ENCODE results near the gene KIF5A. TPM values are rescaled to one million over a fixed set of nuclear protein-coding genes. Genes with fewer than 3 reads are reported as not detected.

Gene KIF5A
- total and polyA plus RNA-seq, 2 of the 13 experiments (the other 11 are each of a cell fraction or from before 2014, with no cell fraction given) = 1.6 to 11.9 TPM

DNA sequence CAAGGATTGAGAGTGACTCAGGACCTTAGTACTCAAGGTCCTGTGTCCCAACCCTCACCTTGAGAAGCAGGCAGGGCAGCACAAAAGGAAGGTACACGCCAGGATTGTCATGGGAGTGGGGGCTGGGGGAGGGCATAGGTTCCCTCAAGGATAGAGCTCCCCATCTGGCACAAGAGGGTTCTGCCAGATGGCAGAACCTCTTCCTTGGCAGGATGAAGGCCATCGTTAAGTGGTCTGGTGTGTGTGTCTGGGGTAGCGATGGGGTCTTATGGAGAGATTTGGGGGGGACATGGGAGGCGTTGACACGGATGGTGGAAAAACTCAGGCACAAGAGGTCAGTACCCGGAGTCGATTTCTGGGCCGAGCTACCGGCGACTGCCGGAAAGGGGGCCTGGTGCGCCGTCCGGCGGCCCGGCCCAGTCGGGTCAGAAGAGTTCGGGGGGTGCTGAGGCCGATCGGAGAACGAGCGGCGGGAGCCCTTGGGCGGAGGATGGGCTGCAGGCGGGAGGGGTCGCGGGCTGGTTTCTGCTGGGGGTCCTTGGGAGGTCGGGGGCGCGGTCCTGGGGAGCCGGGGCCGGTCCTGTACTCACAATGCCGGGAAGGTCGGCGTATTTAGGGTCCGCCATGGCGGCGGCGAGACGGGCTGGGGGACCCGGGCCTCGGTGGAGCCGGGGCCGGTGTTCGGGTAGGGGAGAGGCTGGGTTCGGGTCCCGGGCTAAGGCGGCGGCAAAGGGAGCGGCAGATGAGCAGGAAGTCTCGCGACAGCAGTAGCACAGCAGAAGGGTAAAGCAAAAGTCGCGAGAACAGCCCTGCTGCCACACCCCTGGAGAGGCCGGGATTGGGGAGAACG lies 3.2 kb upstream of the KIF5A start, which contains the start of gene DCTN2 (continued):
- TF ChIP-seq, protein P1, sequence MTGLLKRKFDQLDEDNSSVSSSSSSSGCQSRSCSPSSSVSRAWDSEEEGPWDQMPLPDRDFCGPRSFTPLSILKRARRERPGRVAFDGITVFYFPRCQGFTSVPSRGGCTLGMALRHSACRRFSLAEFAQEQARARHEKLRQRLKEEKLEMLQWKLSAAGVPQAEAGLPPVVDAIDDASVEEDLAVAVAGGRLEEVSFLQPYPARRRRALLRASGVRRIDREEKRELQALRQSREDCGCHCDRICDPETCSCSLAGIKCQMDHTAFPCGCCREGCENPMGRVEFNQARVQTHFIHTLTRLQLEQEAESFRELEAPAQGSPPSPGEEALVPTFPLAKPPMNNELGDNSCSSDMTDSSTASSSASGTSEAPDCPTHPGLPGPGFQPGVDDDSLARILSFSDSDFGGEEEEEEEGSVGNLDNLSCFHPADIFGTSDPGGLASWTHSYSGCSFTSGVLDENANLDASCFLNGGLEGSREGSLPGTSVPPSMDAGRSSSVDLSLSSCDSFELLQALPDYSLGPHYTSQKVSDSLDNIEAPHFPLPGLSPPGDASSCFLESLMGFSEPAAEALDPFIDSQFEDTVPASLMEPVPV (CRISPR knock-in tag; IDR thresholded peaks at IDR 0.05) = no peak
- TF ChIP-seq ETS1 (CRISPR knock-in tag; IDR thresholded peaks at IDR 0.05) (no peak), ZNF724P (CRISPR knock-in tag; IDR thresholded peaks at IDR 0.05; ENCODE audit: borderline replicate concordance) (no peak), ZBTB42 (CRISPR knock-in tag; IDR thresholded peaks at IDR 0.05) (no peak), REPIN1 (CRISPR knock-in tag; IDR thresholded peaks at IDR 0.05; ENCODE audit: borderline replicate concordance, low read depth) (peak; percentile 44; the same call in 1 of the 2 replicates), BATF2 (CRISPR knock-in tag; IDR thresholded peaks at IDR 0.05) (no peak), ZNF550 (CRISPR knock-in tag; IDR thresholded peaks at IDR 0.05; ENCODE audit: borderline replicate concordance) (no peak), TFDP1 (CRISPR knock-in tag; IDR thresholded peaks at IDR 0.05; ENCODE audit: borderline replicate concordance) (peak; percentile 37; the same call in 1 of the 2 replicates), PITX1 (CRISPR knock-in tag; IDR thresholded peaks at IDR 0.05) (no peak), ZNF333 (CRISPR knock-in tag; IDR thresholded peaks at IDR 0.05; ENCODE audit: borderline replicate concordance) (no peak), KAT8 (CRISPR knock-in tag; IDR thresholded peaks at IDR 0.05) (peak; percentile 66), SOX5 (CRISPR knock-in tag; IDR thresholded peaks at IDR 0.05; ENCODE audit: borderline replicate concordance) (no peak), PAX8 (CRISPR knock-in tag; IDR thresholded peaks at IDR 0.05; ENCODE audit: borderline replicate concordance) (0 out of 2 replicates have a peak, but pooled peaks have one; percentile 69), PRMT3 (CRISPR knock-in tag; IDR thresholded peaks at IDR 0.05; ENCODE audit: borderline replicate concordance, low read depth) (no peak)
- TF ChIP-seq, protein P2, sequence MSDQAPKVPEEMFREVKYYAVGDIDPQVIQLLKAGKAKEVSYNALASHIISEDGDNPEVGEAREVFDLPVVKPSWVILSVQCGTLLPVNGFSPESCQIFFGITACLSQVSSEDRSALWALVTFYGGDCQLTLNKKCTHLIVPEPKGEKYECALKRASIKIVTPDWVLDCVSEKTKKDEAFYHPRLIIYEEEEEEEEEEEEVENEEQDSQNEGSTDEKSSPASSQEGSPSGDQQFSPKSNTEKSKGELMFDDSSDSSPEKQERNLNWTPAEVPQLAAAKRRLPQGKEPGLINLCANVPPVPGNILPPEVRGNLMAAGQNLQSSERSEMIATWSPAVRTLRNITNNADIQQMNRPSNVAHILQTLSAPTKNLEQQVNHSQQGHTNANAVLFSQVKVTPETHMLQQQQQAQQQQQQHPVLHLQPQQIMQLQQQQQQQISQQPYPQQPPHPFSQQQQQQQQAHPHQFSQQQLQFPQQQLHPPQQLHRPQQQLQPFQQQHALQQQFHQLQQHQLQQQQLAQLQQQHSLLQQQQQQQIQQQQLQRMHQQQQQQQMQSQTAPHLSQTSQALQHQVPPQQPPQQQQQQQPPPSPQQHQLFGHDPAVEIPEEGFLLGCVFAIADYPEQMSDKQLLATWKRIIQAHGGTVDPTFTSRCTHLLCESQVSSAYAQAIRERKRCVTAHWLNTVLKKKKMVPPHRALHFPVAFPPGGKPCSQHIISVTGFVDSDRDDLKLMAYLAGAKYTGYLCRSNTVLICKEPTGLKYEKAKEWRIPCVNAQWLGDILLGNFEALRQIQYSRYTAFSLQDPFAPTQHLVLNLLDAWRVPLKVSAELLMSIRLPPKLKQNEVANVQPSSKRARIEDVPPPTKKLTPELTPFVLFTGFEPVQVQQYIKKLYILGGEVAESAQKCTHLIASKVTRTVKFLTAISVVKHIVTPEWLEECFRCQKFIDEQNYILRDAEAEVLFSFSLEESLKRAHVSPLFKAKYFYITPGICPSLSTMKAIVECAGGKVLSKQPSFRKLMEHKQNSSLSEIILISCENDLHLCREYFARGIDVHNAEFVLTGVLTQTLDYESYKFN (CRISPR knock-in tag; conservative IDR thresholded peaks at IDR 0.05) = peak; percentile 27; the same call in 1 of the 2 replicates
- TF ChIP-seq, protein P3, sequence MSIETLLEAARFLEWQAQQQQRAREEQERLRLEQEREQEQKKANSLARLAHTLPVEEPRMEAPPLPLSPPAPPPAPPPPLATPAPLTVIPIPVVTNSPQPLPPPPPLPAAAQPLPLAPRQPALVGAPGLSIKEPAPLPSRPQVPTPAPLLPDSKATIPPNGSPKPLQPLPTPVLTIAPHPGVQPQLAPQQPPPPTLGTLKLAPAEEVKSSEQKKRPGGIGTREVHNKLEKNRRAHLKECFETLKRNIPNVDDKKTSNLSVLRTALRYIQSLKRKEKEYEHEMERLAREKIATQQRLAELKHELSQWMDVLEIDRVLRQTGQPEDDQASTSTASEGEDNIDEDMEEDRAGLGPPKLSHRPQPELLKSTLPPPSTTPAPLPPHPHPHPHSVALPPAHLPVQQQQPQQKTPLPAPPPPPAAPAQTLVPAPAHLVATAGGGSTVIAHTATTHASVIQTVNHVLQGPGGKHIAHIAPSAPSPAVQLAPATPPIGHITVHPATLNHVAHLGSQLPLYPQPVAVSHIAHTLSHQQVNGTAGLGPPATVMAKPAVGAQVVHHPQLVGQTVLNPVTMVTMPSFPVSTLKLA (IDR thresholded peaks at IDR 0.05) = no peak
